ENCODE results near the gene LBH.
A peak's percentile ranks its signal among the peaks of the same experiment; 100 is the strongest.
"Not testable (repeated sequence)": the region's sequence is repeated elsewhere in the genome, so short reads cannot be mapped to it uniquely, and the experiment has no call there.

The LBH gene

DNA sequence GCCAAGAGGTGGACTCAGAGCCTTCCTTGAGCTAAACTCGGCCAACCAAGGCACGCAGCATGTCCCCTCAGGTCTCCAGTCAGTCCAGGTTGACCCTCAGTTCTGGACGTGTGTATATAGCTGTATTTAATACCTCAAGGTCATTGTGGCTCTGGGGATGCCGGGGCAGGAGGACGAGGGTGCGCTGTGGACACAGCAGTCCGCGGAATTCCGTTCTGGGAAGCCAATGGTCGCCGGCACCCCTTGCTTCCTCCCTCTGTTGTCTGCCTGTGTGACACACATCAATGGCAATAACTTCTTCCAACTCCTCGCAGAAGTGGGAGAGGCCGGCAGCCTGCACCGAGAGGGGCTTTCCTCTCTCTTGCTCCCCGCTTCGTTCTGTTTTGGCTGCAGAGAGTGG, 27.7 kb downstream of the LBH start:
- in situ Hi-C loops (cut with HindIII; ENCODE audit: low pct_unique_long_range_greater_than_20kb, low sequenced_read_pairs) = no loop called here
- no peak for DNase-seq (ENCODE audit: low read depth in 1 of 2, low spot score in 1 of 2)
- no peak for TF ChIP-seq JUND (IDR thresholded peaks at IDR 0.05; ENCODE audit: low read depth)

DNA sequence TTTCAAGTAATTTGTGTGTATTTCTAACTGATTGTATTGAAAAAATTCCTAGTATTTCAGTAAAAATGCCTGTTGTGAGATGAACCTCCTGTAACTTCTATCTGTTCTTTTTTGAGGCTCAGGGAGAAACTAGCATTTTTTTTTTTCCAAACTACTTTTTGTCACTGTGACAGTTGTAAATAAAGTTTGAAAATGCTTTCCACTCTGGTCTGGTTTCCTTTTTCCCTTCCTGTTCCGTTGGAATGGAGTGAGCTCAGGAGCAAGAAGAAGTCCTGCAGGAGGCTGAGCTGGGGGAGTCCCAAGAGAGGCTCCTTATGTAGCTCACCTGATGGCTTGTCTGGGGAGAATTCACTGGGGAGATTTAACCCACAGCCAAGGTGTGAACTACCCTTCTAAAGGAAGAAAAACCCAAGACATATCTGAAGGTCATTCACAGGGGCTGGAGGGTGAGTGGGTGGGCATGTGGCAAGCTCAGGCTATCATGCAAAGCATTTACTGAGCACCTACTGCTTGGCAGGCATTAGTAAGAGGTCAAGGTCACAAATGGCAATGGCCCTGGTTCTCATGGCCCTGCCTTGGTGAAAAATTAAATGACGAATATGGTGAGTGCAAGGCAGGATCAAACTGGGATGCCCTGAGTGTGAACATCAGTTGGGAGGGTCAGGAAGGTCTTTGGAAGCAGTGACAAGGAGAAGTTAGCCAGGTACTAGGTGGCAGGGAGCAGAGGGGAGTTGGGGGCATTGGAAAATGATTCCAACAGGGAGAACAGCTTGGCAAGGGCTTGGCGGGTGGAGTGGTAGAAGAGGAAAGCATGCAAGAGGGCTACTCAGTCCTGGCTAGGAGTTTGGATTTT, 28.7 kb downstream of the LBH start:
- no peak for TF ChIP-seq JUND (IDR thresholded peaks at IDR 0.05; ENCODE audit: low read depth)
- DNase-seq (ENCODE audit: low read depth in 1 of 2, low spot score in 1 of 2) = no peak
- in situ Hi-C loops (cut with HindIII; ENCODE audit: low pct_unique_long_range_greater_than_20kb, low sequenced_read_pairs) = no loop called here

DNA sequence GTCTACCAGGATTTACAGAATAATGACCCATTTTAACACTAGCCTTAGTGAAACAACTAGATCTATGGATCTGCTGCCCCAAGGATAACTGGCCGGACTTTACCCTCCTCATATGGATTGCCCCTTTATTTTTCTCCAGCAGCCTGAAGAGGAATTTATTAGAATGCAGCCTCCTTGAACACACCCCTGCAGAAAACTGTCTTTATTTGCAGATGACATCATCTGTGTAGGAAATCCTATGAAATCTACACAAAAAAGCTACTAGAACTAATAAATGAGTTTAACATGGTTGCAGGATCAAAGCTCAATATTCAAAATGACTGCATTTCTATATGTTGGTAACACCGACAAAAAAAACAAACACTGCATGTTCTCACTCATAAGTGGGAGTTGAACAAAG, 29.6 kb downstream of the LBH start:
- in situ Hi-C loops (cut with HindIII; ENCODE audit: low pct_unique_long_range_greater_than_20kb, low sequenced_read_pairs) = no loop called here
- no peak for TF ChIP-seq JUND (IDR thresholded peaks at IDR 0.05; ENCODE audit: low read depth)
- no peak for DNase-seq (ENCODE audit: low read depth in 1 of 2, low spot score in 1 of 2)

DNA sequence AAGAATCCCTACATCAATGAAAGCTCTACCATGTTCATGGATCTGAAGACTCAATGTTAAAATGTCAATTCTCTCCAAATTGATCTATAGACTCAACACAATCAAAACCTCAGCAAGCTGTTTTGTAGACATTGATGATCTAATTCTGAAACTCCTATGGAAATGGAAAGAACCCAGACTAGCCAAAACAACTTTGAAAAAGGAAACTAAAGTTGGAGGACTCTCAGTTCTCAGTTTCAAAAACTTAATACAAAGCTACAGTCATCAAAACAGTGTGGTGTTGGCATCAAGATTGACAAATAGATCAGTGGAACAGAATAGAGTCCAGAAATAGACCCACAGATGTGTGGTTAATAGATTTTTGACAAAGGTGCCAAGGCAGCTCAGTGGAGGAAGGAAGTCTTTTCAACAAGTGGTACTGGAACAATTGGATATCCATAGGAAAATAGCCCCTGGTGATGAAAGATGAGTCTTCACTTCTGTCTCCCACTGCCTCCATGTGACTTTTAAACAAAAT, 30.4 kb downstream of the LBH start:
- in situ Hi-C loops (cut with HindIII; ENCODE audit: low pct_unique_long_range_greater_than_20kb, low sequenced_read_pairs) = no loop called here
- no peak for TF ChIP-seq JUND (IDR thresholded peaks at IDR 0.05; ENCODE audit: low read depth)

DNA sequence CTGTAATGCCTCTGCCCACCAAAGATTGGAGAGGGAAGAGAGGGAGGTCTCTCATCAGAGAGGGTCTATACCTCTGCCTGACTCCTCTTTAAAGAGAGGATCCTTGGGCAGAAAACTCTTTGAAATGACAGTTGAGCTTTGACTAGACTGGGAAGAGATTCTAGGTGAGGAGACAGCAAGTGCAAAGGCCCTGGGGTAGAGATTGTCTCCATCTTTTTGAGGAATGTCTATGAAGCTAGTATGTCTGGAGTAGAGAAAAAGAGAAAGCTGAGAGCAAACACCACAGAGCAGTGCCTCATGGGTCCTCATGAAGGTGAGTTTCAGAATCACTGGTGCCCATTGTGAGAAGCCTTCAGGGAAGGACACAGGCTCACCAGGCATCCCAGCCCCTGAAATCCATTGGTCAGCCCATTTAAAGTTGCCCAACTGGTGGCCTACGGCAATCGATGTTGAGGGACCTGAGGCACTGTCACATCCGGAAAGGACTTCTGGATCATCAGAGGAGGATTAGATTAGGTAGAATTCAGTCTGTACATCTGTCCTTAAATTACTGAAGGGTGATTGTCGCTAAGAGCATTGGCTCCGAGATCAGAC, 31.5 kb downstream of the LBH start:
- in situ Hi-C loops (cut with HindIII; ENCODE audit: low pct_unique_long_range_greater_than_20kb, low sequenced_read_pairs) = no loop called here
- no peak for TF ChIP-seq JUND (IDR thresholded peaks at IDR 0.05; ENCODE audit: low read depth)
- DNase-seq (ENCODE audit: low read depth in 1 of 2, low spot score in 1 of 2) = no peak

More for the DNA sequence above, 30.4 kb downstream of the LBH start:
- DNase-seq (ENCODE audit: low read depth in 1 of 2, low spot score in 1 of 2) = no peak

DNA sequence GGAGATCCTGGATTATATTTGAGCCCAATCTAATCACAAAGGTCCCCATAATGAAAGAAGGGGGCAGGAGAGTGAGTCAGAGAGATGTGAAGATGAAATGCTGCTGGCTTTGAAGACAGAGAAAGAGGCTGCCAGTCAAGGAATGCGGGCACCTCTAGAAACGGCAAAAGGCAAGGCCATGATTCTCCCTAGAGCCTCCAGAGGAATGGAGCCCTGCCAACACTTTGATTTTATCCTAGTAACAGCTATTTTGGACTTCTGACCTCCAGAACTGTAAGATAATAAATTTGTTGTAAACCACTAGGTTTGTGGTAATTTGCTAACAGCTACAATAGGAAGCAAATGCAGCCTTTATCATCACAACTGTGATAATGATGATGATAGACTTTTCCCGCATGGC, 32.9 kb downstream of the LBH start:
- no peak for DNase-seq (ENCODE audit: low read depth in 1 of 2, low spot score in 1 of 2)
- in situ Hi-C loops (cut with HindIII; ENCODE audit: low pct_unique_long_range_greater_than_20kb, low sequenced_read_pairs) = no loop called here
- no peak for TF ChIP-seq JUND (IDR thresholded peaks at IDR 0.05; ENCODE audit: low read depth)

DNA sequence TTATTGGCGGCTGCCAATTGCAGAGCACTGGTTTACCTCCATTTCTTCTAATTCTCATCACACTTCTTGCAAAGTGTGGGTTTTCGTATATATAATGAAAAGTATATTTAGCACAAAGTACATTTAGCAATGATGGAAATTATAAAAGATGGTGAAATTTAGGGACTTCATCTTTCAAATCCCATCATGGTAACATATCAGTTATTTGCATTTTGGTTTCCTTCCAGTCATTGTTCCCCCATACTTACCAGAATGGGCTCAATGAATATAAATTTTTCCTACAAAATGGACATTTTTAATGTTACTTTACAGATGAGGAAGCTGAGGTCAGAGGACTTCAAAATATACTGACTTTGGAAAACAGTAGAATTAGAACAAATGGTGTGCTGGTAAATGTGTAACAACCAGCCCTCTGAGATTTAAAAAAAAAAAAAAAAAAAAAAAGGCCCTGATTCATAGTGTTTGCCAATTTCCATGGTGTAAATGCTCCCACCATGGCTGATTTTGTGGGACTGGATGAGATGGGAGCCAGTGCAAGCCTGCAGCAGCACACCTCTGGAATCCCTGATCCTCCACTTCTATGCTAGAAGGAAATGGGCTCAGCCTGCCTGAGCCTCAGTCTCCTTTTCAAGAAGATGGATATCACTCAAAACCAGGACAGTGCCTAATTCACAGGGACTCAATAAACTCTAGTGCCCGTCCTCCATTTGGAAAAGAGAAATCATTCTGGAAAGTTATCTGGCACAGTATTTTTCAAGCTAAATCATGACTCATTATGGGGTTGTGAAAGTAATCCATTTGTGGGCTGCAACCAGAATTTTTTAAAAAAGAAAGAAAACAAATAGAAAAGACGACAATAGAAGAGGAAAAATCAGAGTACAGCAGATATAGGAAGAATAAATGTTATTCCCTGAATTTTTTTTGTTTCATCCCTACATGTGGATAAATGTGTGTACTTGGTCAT, 34.0 kb downstream of the LBH start:
- in situ Hi-C loops (cut with HindIII; ENCODE audit: low pct_unique_long_range_greater_than_20kb, low sequenced_read_pairs) = no loop called here
- TF ChIP-seq JUND (IDR thresholded peaks at IDR 0.05; ENCODE audit: low read depth) = no peak
- no peak for DNase-seq (ENCODE audit: low read depth in 1 of 2, low spot score in 1 of 2)

DNA sequence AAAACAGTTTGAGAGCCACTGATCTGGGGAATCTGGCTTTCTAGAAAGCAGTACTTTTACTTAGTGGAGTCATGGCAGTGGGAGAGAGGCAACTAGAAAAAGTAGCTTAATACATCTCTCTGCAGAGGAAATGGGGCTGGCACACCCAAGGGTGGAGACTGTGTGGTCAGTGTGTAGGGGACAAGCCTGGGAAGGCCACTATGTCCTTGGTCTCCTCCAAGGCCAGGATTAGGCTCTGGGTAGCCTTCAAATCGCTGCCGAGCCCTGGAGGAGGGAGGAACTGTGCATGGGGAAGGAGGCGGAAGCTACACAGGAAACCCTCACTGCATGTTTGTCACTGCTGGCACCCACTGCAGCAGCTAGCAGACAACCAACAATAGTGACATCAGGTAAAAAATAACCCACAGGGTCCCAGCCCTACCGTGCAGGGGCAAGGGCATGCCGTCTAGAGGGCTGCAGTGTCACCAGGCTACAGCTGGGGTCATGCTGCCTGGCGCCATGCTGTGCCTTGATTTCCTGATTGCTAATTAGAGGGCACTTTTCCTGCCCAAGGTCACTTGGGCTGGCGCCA, 34.8 kb downstream of the LBH start:
- no peak for TF ChIP-seq JUND (IDR thresholded peaks at IDR 0.05; ENCODE audit: low read depth)
- no peak for DNase-seq (ENCODE audit: low read depth in 1 of 2, low spot score in 1 of 2)
- in situ Hi-C loops (cut with HindIII; ENCODE audit: low pct_unique_long_range_greater_than_20kb, low sequenced_read_pairs) = no loop called here

DNA sequence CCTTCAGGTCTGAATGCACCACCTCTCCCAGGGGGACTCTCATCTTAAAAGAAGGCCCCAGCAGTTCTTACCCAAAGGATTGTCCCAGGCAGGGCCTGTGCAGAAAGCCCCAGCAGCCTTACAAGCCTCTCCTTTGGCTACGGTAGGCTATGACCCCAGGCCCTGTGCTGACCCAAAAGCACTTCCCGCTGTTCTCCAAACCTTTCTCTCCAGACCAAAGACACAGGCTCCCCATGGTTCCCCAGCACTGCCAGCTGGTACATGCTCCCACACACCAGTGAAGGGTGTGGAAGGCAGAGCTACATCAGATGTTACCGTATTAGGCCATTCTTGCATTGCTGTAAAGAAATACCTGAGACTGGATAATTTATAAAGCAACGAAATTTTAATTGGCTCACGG, 35.4 kb downstream of the LBH start:
- no peak for TF ChIP-seq JUND (IDR thresholded peaks at IDR 0.05; ENCODE audit: low read depth)
- in situ Hi-C loops (cut with HindIII; ENCODE audit: low pct_unique_long_range_greater_than_20kb, low sequenced_read_pairs) = no loop called here
- DNase-seq (ENCODE audit: low read depth in 1 of 2, low spot score in 1 of 2) = no peak

DNA sequence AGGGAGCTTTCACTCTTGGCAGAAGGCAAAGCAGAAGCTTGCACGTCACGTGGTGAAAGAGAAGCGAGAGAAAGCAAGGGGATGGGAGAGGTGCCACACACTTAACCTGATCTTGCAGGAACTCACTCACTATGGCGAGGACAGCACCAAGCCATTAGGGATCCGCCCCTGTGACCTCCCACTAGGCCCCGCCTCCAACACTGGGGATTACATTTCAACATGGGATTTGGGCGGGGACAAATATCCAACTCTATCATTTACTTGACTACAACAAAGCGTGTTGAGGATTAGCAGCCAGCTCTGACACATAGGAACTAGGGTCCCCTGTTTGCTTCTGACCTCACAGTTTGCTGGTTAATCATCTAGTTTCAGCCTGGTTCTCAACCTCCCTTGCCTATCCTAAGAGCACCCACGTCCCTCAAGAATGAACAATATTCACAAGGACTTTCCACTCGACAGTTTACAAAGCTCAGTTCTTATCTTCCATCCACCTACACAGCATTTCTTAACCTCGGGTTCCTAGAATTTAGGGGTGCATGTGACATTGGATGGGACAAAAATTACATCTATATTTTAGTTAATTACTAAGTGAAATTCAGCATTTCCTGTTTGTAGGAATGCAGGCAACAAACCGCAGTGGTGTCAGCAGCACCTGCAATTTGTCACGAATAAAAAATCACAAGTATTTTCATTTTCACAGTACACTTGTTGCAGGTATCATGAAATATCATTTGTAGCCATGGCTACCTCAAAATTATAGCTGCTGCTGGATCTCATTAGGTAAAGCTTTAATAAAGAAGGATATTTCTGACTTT, 36.0 kb downstream of the LBH start:
- TF ChIP-seq JUND (IDR thresholded peaks at IDR 0.05; ENCODE audit: low read depth) = no peak
- in situ Hi-C loops (cut with HindIII; ENCODE audit: low pct_unique_long_range_greater_than_20kb, low sequenced_read_pairs) = no loop called here
- DNase-seq (ENCODE audit: low read depth in 1 of 2, low spot score in 1 of 2) = peak in 1 of 2 experiments; percentile 3

DNA sequence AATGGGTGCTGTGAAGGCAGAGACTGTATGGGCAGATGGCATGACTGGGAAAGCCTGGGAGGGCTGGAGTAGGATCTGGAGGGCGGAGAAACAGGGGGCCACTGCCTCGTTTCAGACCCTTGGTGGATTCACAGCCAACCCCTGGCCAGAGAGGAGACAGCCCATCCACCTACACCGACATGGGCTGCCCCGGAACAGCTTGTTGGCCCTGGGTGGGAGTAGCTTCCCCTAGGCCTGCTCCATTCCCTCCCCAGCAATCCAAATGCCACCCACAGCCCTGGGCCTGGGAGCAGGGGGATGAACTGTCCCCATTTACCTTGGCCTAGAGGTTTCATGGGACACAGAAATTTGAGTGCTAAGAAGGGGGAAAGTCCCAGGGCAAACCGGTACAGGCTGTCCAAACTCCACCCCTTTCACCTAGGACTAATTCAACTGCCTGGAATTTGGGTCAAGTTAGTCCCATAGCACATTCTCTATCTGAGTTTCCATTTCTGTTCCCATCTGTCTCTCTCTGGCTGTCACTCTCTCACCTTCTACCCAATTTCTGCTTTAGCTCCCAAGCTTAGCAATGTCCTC, 37.0 kb downstream of the LBH start:
- TF ChIP-seq JUND (IDR thresholded peaks at IDR 0.05; ENCODE audit: low read depth) = no peak
- no peak for DNase-seq (ENCODE audit: low read depth in 1 of 2, low spot score in 1 of 2)
- in situ Hi-C loops (cut with HindIII; ENCODE audit: low pct_unique_long_range_greater_than_20kb, low sequenced_read_pairs) = no loop called here

DNA sequence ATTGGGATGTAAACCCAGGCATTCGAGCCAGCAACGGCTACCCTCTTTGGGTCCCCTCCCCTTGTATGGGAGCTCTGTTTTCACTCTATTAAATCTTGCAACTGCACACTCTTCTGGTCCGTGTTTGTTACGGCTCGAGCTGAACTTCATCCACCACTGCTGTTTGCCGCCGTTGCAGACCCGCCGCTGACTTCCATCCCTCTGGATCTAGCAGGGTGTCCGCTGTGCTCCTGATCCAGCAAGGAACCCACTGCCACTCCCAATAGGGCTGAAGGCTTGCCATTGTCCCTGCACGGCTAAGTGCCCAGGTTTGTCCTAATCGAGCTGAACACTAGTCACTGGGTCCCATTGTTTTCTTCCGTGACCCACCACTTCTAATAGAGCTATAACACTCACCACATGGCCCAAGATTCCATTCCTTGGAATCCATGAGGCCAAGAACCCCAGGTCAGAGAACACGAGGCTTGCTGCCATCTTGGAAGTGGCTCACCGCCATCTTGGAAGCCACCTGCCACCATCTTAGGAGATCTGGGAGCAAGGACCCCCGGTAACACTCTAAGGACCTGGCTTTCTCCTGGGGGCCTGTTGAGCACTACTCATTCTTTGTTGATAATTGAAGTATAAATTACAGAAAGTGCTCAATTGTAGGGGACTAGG, 37.9 kb downstream of the LBH start:
- DNase-seq (ENCODE audit: low read depth in 1 of 2, low spot score in 1 of 2); in situ Hi-C loops (cut with HindIII; ENCODE audit: low pct_unique_long_range_greater_than_20kb, low sequenced_read_pairs): not testable (repeated sequence)
